Parietal lobe (tissue), 1 donor: ENCODE results near the gene SPTLC3. TPM values are rescaled to one million over a fixed set of nuclear protein-coding genes. Genes with fewer than 3 reads are reported as not detected.

Experiments
- total RNA-seq: library from RNA; depleted of rRNA; stranded (reverse); fragments of >200 nt; gene quantifications from one replicate; pipeline ENCODE4 v1.2.3, GENCODE V29; 2014

SPTLC3 gene
- 0.63 TPM for total RNA-seq

GRCh38 chr20:13008761-13009681 lies at the start of gene SPTLC3:
Gene SPTLC3, plus strand, starts transcription at chr20:13008972. Its CDS starts 296 bp downstream, at chr20:13009268.

Other genes starting within 250 kb of the SPTLC3 start
- 0.63 TPM for gene ISM1, start 212.3 kb downstream of the SPTLC3 start, total RNA-seq